Esophagus muscularis mucosa (tissue), 2 donors: Measurements from ENCODE around the gene ZNF384.

ENCODE experiments used
- EP300 ChIP-seq: sonication (generic); formaldehyde crosslinking; IDR thresholded peaks from one replicate; pipeline ENCODE4 v1.6.1; 2017; ENCODE audit warnings: antibody characterized with exemption
- POLR2A ChIP-seq: fragments of 450-650 bp; IDR thresholded peaks from one replicate; pipeline ENCODE4 v1.6.1; 2017; ENCODE audit warnings: antibody characterized with exemption, moderate library complexity, mild to moderate bottlenecking, low read depth

- TF ChIP-seq POLR2A, result no peak
- no peak for TF ChIP-seq EP300
Measured at GRCh38 chr12:6688999-6689882, at the start of gene ZNF384.
